AG08396 (cell line): ENCODE results near the gene GRIPAP1.
"Not testable (repeated sequence)": the region's sequence is repeated elsewhere in the genome, so short reads cannot be mapped to it uniquely, and the experiment has no call there.

Experiments
- DNase-seq: peaks from one replicate; pipeline ENCODE4 v3.0.0; 2012; ENCODE audit warnings: low spot score, mixed read lengths

GRIPAP1 gene

GRCh38 chrX:48996969-48997368 is 5.1 kb downstream of the GRIPAP1 start:
- no peak for DNase-seq

GRCh38 chrX:48992341-48992740 is 9.7 kb downstream of the GRIPAP1 start:
- no peak for DNase-seq

DNA sequence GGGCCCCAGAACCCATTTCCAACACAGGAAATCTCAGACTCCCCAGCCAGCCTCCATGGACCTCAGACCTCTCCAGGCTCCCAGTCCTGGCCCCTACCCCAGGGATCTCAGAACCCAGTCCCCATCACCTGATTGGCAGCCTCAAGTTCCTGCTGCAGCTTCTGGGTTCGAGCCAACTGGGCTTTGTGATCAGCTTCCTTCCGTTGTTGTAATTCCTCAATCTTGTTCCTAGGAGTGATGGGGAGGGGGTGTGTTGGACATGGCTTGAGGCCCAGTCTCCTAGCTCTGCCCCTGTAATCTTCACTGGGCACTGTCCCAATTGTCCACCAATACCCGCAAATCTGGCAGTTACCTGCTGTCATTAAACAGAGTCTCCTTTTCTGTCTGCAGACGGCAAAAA is 12.6 kb downstream of the GRIPAP1 start:
- DNase-seq: no peak

GRCh38 chrX:48983896-48984295 is 18.2 kb downstream of the GRIPAP1 start:
- DNase-seq: no peak

DNA sequence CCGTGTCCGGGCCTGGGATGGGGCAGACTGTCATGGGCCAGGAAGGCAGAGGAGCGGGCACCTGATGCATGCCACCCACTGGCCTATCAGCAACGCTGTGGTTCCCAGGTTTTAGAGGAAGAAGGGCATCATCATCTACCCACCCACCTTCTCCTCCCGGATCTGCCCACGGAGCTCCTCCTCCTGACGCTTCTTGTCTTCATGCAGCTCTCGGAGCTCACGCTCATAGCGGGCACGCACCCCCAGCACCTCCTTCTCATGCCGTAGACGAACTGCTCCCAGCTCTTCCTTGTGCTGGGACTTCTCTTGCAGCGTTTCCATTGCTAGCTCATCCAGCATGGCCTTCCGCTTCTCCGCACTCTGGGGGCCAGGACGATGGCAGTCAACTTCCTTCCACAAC is 19.0 kb downstream of the GRIPAP1 start:
- no peak for DNase-seq

DNA sequence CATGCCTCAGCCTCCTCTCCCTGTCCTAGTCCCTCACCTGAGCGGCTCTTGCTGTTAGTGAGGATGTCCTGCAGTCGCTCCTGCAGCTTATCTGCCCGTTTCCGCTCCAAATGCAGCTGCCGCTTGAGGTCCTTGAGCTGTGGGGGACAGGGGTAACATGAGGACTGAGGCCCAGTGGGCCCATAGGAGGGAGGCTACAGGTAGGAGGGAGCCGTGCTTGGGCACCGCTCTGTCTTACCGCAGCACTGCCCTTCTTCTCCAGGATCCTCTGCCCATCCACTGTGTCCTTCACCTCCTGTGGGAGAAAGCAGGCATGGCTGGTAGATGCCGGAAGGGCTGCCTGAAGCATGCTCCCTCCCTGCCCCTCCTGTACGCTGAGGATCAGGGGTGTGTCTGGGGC is 20.9 kb downstream of the GRIPAP1 start:
- DNase-seq: no peak

- DNase-seq: not testable (repeated sequence)
Measured at GRCh38 chrX:48980341-48980740, 21.7 kb downstream of the GRIPAP1 start.

DNA sequence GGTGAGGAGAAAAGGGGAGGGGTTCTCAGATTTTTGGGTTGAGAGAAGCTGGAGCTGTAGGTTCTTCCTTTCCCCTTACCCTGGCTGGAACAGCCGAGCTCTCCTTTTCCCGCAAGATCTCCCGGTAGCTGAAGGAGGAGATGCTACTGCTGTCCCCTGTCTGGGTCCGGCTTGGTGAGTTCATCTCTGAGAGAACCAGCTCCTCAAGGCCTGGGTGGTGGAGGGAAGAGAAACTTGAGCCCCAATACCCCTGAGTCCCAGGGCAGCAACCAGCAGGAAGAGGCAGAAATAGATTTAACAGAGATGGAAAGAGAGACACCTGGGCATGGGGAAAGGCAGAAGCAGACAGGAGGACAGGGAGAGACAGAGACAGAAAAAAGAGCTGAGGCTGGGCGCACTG is 23.8 kb downstream of the GRIPAP1 start:
- DNase-seq: no peak

- no peak for DNase-seq
Measured at GRCh38 chrX:48976086-48976485, 26.0 kb downstream of the GRIPAP1 start.

DNA sequence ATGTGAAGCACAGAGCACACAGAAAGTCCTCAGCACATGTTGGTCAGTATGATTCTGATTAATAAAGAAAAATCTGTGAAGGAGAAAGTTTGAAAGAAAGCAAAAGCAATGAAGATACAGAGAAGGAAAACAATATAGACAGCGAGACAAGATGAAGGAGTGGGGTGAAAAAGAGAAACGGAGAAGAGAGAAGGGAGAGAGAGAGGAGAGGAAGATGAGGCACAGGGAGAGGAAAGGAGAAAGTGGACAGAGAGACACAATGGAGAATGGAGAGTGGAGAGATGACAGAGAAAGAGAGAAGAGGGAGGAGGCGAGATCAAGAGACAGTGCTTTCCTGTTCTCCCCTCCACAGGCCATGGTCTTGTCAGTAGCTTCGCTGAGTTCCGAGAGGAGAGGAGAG is 26.5 kb downstream of the GRIPAP1 start:
- DNase-seq: no peak

DNA sequence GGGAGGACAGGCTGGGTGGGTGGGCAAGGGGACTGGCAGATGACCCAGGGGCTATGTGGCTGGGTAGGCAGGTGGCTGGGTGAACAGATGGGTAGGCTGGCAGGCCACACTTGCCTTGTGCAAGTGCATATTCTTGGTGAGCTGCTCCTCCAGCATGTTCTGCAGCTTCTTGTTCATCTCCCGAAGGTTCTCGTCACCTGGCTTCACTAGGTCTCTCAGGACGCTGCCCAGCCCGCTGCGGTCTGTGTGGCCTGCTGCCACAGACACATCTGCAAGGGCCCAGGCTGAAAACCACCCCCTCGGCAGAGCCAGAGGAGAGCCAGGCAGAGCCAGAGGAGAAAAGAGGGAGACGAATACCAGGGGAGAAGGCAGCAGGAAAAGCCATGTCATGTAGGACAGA is 27.0 kb downstream of the GRIPAP1 start:
- DNase-seq: no peak

DNA sequence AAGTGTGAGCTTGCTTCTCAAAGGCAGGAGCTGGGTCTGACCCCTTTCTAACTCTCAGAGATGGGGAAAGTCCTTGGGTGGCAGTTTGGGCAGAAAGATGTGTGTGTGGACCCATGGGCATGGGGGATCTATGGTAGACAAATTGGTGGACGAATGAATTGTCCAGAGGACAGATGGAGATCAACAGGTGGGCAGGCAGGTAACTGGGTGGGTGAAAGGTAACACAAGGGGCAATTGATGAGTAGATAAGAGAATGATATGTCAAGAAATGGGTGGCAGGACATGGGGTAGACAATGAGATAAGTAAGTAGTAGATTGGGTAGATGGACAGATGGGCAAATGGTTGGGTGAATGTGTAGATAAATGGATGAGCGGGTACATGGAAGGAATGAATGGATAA is 27.5 kb downstream of the GRIPAP1 start:
- DNase-seq: no peak

DNA sequence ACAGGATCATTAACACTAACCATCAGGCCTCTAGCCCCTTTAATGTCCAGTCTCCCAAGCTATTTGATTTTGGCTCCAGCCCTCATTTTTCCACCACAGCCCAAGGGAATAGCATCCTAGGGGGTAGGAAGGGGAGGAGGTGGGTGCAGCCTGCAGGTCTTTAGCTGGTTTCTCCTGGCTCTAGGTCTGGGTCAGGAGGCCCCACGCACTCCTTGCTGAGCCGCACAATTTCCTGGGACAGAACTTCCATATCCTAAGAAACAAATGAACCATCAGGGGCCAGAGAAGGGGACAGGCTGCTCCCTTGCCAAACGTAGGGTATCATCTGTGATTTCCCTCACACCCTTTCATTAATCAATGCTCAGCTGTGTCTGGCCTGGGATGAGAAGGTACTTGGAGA is 28.0 kb downstream of the GRIPAP1 start:
- no peak for DNase-seq

DNA sequence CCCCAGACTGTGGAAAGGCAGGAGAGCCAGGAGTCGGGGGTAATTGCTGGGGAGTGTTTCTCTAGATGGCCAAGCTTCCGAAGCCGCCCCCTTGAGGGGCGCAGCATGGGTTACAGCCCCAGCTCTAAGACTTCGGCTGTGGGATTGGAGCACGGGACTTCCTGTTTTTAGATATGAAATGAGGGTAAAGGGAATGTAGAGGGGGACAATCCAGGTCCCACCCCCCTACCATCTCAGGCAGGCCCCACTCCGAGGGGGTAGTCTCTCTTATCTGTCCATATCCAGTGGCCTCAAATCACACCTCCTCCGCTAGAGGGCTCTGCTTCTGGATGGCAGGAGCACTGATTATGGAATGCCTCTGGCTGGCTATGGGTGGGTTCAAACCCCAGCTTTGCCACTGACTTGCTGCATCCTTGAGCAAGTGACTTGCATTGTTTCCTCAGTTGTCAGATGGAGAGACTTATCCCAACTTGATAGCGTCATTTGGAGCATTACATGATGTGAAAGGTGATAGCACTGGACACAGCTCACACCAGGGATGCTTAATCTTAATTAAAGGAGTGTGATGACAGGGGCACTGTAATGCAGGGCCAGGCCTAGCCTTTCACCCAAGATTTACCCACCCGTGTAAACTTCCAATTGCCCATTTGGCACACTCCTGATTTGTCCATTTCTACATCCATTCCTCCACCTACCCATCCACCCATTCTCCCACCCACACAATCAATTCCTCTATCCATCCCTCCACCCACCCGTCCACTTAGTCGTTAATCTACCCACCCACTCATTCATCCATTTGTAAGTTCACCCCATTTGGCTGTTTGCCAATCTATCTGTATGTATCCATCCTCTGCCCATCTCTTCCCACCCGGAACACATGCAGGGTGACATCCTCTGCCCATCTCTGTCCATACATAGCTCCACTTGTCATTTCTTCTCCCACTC is 29.6 kb downstream of the GRIPAP1 start:
- peak; percentile 51 for DNase-seq

DNA sequence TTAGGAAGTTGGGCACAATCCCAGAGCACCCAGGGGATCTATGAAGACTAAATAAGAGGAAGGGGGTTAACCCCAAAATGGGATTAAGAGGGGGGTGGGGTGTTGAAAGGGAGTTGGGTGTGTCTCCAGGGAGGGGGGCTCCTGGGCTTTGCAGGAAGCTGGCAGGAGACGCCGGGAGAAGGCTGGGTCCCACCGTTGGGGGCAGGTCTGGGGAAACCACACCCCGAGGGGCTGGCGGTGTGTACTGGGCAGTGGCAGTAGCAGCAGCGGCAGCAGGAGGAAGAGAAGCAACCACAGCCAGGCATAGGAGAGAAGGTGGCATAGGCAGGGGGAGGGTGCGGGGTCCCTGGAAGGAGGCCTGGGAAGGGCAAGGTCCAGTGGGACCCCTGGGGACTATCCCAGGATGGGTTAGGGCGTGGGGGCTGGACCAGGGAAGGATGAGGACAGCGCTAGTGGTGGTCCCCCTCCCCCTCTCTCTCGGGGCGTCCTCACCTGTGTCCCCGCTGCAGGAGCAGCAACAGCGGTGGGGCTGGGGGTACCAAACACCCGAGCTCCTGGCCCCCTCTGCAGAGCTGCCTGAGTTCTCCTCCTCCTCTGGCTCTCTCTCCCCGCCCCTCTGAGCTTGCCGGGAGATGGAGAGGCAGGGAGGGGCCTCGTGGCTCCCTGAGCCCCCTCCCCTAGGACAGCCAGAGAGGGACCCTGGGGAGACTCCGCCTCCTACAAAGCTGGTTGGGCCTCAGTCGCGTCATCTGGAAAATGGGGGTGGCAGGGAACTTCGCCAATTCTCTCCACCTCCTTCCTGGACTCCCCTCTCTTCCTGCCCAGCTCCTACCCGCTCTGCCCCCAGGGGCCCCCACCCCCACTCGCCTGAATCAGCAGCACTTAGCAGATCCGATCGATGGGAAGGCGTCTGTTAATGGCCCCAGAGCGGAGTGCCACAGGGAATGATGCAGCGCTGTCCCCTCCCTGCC is 30.5 kb downstream of the GRIPAP1 start, which contains the start of gene KCND1:
TSS of gene KCND1 (minus strand) at position 596 of the 971 bp plus-strand sequence. CDS start 1,573 bp downstream, outside the sequence.
- DNase-seq: peak; percentile 24

GRCh38 chrX:48969471-48969870 is 32.6 kb downstream of the GRIPAP1 start:
- DNase-seq: no peak

DNA sequence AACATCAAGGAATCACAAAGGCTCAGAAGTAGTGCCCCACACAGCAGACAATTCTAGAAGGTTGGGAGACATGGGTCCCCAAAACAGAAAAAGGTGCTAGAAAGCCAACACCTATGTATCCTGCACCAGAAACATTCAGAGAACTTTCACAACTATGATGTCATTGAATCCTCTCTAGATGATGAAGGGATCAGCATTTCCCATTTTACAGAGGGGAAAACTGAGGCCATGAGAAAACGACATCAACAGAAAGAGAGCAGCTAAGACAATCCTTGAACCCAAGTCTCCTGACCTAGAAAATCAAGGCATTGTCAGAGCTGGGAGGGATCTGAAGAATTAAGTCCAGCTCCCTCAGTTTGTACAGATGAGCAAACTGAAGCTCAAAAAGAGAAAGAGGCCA is 33.7 kb downstream of the GRIPAP1 start:
- no peak for DNase-seq

GRCh38 chrX:48966796-48967579 is 35.1 kb downstream of the GRIPAP1 start:
- DNase-seq: peak; percentile 71

DNA sequence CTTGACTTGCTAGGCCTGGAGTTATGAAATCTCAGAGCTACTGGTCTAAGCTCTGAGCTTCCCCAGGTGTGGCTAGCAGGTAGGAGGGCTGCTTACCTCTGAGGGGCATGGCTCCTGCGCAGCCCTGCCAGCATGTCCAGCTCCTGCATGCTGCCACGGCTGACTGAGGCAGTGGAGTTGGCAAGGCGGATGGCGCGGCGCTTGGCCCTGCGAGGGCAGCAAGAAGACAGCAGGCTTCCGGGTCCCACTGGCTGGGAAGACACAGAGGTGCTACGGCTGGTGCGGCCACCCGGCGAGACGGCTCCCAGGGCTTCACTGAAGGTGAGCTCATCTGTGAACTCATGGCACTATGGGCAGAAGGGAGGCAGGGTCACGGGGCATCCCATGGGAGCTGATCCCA is 36.1 kb downstream of the GRIPAP1 start:
- DNase-seq: no peak

- DNase-seq: no peak
Measured at GRCh38 chrX:48961585-48962091, 40.4 kb downstream of the GRIPAP1 start.

DNA sequence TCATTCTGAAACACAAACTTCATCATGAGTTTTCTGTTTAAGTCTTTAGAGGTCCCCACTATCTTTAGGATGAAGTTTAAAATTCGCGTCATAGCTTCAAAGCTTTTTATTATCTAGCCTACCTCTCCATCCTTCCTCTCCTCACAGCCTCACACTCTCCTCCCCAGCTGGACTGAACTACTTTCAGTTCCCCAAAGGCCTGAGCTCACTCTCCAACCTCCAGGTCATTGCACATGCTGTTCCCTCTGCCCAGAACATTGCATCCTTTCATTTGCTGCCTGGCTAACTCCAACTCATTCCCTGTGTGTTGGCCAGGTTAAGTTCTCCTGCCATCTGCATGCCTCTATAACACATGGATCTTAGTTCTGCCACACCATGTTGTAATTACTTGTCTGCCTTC is 41.8 kb downstream of the GRIPAP1 start:
- no peak for DNase-seq
